ENCODE results near the gene SRP54. TPM values are rescaled to one million over a fixed set of nuclear protein-coding genes. Genes with fewer than 3 reads are reported as not detected.
"Not testable (repeated sequence)": the region's sequence is repeated elsewhere in the genome, so short reads cannot be mapped to it uniquely, and the experiment has no call there.

Gene SRP54
- total RNA-seq, 1 donor, result 78.4 TPM

DNA sequence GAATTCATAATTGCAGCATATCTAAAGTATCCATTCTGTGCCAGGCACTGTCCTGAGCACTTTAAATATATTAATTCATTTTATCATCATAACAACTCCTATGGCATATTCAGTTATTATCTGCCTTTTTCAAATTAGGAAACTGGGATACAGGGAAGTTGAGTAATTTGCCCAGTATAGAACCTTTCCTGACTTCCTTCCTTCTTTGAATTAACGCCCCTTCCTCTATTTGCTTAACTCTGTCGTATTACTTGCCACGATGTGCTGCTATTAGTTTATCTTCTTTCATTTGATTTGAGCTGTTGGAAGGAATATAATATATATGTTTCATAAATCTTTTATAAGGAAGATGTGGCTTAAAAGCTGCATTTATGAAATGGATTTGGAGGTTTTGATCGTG lies 37.9 kb downstream of the SRP54 start:
- no peak for DNase-seq (ENCODE audit: low read depth)
- H3K4me3 ChIP-seq (ENCODE audit: low read depth, low read length), result no peak overlapping the region
- TF ChIP-seq, protein P1, sequence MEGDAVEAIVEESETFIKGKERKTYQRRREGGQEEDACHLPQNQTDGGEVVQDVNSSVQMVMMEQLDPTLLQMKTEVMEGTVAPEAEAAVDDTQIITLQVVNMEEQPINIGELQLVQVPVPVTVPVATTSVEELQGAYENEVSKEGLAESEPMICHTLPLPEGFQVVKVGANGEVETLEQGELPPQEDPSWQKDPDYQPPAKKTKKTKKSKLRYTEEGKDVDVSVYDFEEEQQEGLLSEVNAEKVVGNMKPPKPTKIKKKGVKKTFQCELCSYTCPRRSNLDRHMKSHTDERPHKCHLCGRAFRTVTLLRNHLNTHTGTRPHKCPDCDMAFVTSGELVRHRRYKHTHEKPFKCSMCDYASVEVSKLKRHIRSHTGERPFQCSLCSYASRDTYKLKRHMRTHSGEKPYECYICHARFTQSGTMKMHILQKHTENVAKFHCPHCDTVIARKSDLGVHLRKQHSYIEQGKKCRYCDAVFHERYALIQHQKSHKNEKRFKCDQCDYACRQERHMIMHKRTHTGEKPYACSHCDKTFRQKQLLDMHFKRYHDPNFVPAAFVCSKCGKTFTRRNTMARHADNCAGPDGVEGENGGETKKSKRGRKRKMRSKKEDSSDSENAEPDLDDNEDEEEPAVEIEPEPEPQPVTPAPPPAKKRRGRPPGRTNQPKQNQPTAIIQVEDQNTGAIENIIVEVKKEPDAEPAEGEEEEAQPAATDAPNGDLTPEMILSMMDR (IDR thresholded peaks at IDR 0.05; ENCODE audit: insufficient read depth, low read length), result no peak

DNA sequence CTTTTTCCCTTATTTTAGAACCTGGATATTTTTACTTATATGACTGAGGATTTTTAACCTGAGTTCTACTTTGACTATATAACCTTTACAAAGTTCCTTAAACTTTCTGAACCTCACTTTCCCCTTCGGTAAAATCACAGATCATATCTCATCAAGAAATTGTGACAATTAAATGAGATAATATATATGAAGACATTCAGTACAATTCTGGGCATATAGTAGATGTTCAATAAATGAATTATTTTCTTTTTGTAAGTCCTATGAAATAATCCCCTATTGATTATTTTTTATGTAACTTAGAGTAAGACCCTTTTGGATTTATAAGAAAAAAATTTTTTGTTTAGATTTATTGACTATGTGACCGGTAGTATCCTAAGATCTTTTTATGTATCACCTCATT lies 45.6 kb downstream of the SRP54 start:
- no peak overlapping the region for H3K4me3 ChIP-seq (ENCODE audit: low read depth, low read length)
- DNase-seq (ENCODE audit: low read depth), result no peak
- TF ChIP-seq, protein P1 (IDR thresholded peaks at IDR 0.05; ENCODE audit: insufficient read depth, low read length), result no peak

DNA sequence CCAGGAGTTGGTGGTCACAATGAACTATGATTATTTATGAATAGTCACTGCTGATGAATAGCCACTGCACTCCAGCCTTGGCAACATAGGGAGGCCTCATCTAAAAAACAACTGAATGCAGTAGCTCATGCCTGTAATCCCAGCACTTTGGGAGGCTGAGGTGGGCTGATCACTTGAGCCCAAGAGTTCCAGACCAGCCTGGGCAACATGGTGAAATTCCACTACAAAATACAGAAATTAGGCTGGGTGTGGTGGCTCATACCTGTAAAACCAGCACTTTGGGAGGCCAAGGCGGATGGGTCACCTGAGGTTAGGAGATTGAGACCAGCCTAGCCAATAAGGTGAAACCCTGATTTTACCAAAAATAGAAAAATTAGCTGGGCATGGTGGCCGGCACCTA lies 49.8 kb downstream of the SRP54 start:
- DNase-seq (ENCODE audit: low read depth), result no peak
- TF ChIP-seq, protein P1 (IDR thresholded peaks at IDR 0.05; ENCODE audit: insufficient read depth, low read length), result no peak
- H3K4me3 ChIP-seq (ENCODE audit: low read depth, low read length), result no peak overlapping the region

DNA sequence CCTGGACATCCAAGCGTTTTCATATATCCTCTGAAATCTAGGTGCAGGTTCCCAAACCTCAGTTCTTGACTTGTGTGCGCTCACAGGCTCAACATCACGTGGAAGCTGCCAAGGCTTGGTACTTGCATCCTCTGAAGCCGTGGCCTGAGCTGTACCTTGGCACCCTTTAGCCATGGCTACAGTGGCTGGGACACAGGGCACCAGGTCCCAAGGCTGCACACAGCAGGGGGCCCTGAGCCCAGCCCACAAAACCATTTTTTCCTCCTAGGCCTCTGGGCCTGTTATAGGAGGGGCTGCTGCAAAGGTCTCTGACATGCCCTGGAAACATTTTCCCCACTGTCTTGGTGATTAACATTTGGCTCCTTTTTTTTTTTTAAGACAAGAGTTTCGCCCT lies 51.6 kb downstream of the SRP54 start:
- H3K4me3 ChIP-seq (ENCODE audit: low read depth, low read length), result no peak overlapping the region
- no peak for DNase-seq (ENCODE audit: low read depth)
- TF ChIP-seq, protein P1 (IDR thresholded peaks at IDR 0.05; ENCODE audit: insufficient read depth, low read length), result no peak

DNA sequence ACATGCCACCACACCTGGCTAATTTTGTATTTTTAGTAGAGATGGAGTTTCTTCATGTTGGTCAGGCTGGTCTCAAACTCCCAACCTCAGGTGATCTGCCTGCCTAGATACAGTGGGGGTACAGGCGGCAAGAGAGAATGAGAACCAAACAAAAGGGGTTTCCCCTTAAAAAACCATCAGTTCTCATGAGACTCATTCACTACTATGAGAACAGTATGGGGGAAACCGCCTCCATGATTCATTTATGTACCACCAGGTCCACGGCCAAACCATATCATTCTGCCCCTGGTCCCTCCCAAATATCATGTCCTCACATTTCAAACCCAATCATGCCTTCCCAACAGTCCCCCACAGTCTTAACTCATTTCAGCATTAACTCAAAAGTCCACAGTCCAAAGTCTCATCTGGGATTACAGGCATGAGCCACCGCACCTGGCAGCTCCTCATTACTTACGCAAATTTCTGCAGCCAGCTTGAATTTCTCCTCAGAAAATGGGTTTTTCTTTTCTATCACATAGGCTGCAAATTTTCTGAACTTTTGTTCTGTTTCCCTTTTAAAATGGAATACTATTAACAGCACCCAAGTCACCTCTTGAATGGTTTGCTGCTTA lies 52.3 kb downstream of the SRP54 start:
- H3K4me3 ChIP-seq (ENCODE audit: low read depth, low read length); DNase-seq (ENCODE audit: low read depth): not testable (repeated sequence)

DNA sequence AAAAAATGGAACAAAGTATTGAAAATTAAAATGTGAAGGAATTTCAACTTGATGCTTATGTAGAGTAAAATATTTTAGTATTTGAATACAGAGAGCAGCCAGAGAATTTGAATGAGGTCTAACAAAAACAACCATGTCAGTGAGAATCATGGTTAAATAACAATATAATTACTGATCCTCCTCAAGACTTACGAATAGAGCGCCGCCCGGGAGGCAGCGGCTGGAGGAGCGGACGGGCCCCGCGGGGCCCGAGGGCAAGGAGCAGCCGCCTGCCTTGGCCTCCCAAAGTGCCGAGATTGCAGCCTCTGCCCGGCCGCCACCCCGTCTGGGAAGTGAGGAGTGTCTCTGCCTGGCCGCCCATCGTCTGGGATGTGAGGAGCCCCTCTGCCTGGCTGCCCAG lies 55.5 kb downstream of the SRP54 start:
- not testable (repeated sequence) for DNase-seq (ENCODE audit: low read depth); H3K4me3 ChIP-seq (ENCODE audit: low read depth, low read length)

DNA sequence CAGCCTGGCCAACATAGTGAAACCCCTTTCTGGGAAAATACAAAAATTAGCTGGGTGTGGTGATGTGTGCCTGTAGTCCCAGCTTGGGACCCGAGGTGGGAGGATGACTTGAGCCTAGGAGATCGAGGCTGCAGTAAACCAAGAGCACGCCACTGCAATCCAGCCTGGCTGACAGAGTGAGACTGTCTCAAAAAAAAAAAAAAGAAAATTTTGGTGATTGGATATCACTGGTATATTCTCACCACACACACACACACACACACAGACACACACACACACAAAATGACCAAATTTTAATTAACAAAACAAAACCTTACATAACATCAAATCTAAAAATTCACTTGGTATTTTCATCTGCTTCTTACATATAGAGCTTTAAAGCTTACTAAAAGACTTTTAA lies 59.8 kb downstream of the SRP54 start:
- DNase-seq (ENCODE audit: low read depth), result no peak
- no peak overlapping the region for H3K4me3 ChIP-seq (ENCODE audit: low read depth, low read length)
- TF ChIP-seq, protein P1 (IDR thresholded peaks at IDR 0.05; ENCODE audit: insufficient read depth, low read length), result no peak

DNA sequence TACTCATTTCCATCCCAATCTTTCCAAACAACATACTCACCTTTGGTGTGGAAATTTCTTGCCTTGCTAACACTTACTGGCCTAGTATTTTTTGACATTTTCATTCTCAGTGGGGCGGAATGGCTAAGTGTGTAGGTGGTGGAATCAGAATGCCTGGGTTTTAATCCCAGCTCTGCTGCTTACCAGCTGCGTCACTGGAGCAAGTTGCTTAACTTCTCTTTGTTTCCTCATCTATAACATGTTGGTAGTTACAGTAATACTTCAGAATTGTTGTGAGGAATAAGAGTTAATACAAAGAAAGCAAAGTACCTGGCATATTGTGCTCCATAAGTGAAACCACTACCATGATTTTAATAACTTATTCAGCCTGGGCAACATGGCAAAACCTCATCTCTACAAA lies 60.3 kb downstream of the SRP54 start:
- no peak for DNase-seq (ENCODE audit: low read depth)
- TF ChIP-seq, protein P1 (IDR thresholded peaks at IDR 0.05; ENCODE audit: insufficient read depth, low read length), result no peak
- H3K4me3 ChIP-seq (ENCODE audit: low read depth, low read length), result no peak overlapping the region
